H9 (cell line): ENCODE results near the gene HS3ST4. TPM values are rescaled to one million over a fixed set of nuclear protein-coding genes. Genes with fewer than 3 reads are reported as not detected.

Experiments used
- DNase-seq: peaks from one replicate; pipeline ENCODE4 v3.0.0-alpha.2; 2017
- H2AFZ ChIP-seq: one replicate; pipeline ENCODE4 v1.6.1; 2013; ENCODE audit warnings: mild to moderate bottlenecking, low read length, control low read depth, moderate library complexity
- H2AK5ac ChIP-seq: 2 replicates; pipeline ENCODE4 v1.6.1; 2013; ENCODE audit warnings: low read length, control low read depth, mixed read lengths; ENCODE audit not compliant: insufficient read length
- H2BK120ac ChIP-seq: one replicate; pipeline ENCODE4 v1.6.1; 2013; ENCODE audit warnings: low read depth, mild to moderate bottlenecking, low read length, control low read depth, inconsistent platforms; ENCODE audit not compliant: poor library complexity, severe bottlenecking
- H2BK12ac ChIP-seq: 2 replicates; pipeline ENCODE4 v1.6.1; 2013; ENCODE audit warnings: low read length, control low read depth, mixed read lengths, low read depth; ENCODE audit not compliant: insufficient read length
- H2BK15ac ChIP-seq: 2 replicates; pipeline ENCODE4 v1.6.1; 2013; ENCODE audit warnings: low read depth, low read length, control low read depth
- H2BK20ac ChIP-seq: one replicate; pipeline ENCODE4 v1.6.1; 2013; ENCODE audit warnings: low read depth, mild to moderate bottlenecking, low read length, control low read depth, inconsistent platforms; ENCODE audit not compliant: poor library complexity, severe bottlenecking
- H2BK5ac ChIP-seq: 2 replicates; pipeline ENCODE4 v1.6.1; 2013; ENCODE audit warnings: low read length, control low read depth, mixed read lengths; ENCODE audit not compliant: insufficient read length
- H3K14ac ChIP-seq: 2 replicates; pipeline ENCODE4 v1.6.1; 2013; ENCODE audit warnings: low read length, control low read depth; ENCODE audit not compliant: insufficient read depth
- H3K18ac ChIP-seq: 2 replicates; pipeline ENCODE4 v1.6.1; 2013; ENCODE audit warnings: low read depth, mild to moderate bottlenecking, mixed read lengths, low read length, control low read depth; ENCODE audit not compliant: insufficient read length
- H3K23ac ChIP-seq: 2 replicates; pipeline ENCODE4 v1.6.1; 2013; ENCODE audit warnings: low read length, control low read depth, mixed read lengths, low read depth; ENCODE audit not compliant: insufficient read length
- H3K23me2 ChIP-seq: 2 replicates; pipeline ENCODE4 v1.6.1; 2013; ENCODE audit warnings: low read depth, mild to moderate bottlenecking, mixed read lengths, low read length, control low read depth; ENCODE audit not compliant: insufficient read length, poor library complexity, severe bottlenecking
- H3K27ac ChIP-seq: 2 replicates; pipeline ENCODE4 v1.5.1; 2013; ENCODE audit warnings: low read length, control low read depth, mixed read lengths, low read depth; ENCODE audit not compliant: insufficient read length
- H3K27me3 ChIP-seq: 2 replicates; pipeline ENCODE4 v1.6.1; 2013; ENCODE audit warnings: low read length, control low read depth, inconsistent platforms; ENCODE audit not compliant: insufficient read depth
- H3K4ac ChIP-seq: 2 replicates; pipeline ENCODE4 v1.6.1; 2013; ENCODE audit warnings: low read depth, mild to moderate bottlenecking, control low read depth, inconsistent platforms, low read length, moderate library complexity
- H3K4me1 ChIP-seq: 2 replicates; pipeline ENCODE4 v1.6.1; 2013; ENCODE audit warnings: low read length, control low read depth, inconsistent platforms; ENCODE audit not compliant: insufficient read depth
- H3K4me2 ChIP-seq: 2 replicates; pipeline ENCODE4 v1.6.1; 2013; ENCODE audit warnings: low read length, control low read depth, mixed read lengths; ENCODE audit not compliant: insufficient read length, insufficient read depth
- H3K56ac ChIP-seq: 2 replicates; pipeline ENCODE4 v1.6.1; 2013; ENCODE audit warnings: low read depth, mild to moderate bottlenecking, mixed read lengths, low read length, control low read depth; ENCODE audit not compliant: insufficient read length
- H3K79me1 ChIP-seq: 2 replicates; pipeline ENCODE4 v1.6.1; 2013; ENCODE audit warnings: low read depth, mild to moderate bottlenecking, moderate library complexity, low read length, control low read depth, inconsistent platforms; ENCODE audit not compliant: insufficient read depth, poor library complexity, severe bottlenecking
- H3K79me2 ChIP-seq: 2 replicates; pipeline ENCODE4 v1.6.1; 2013; ENCODE audit warnings: low read length, control low read depth, inconsistent platforms; ENCODE audit not compliant: insufficient read depth
- H3K9ac ChIP-seq: 2 replicates; pipeline ENCODE4 v1.6.1; 2013; ENCODE audit warnings: low read length, control low read depth, mixed read lengths; ENCODE audit not compliant: insufficient read length; ENCODE audit errors: extremely low read depth
- H3K9me3 ChIP-seq: one replicate; pipeline ENCODE4 v1.6.1; 2013; ENCODE audit warnings: low read depth, low read length, inconsistent platforms; ENCODE audit not compliant: control insufficient read depth
- H3T11ph ChIP-seq: one replicate; pipeline ENCODE4 v1.6.1; 2013; ENCODE audit warnings: mild to moderate bottlenecking, low read length, control low read depth, inconsistent platforms
- H4K20me1 ChIP-seq: one replicate; pipeline ENCODE4 v1.6.1; 2013; ENCODE audit not compliant: control insufficient read depth, insufficient read length, insufficient read depth
- H4K5ac ChIP-seq: 2 replicates; pipeline ENCODE4 v1.6.1; 2013; ENCODE audit warnings: low read depth, mild to moderate bottlenecking, mixed read lengths, low read length, control low read depth; ENCODE audit not compliant: insufficient read length
- H4K8ac ChIP-seq: replicated peaks from 2 replicates; pipeline ENCODE4 v1.6.1; 2013; ENCODE audit warnings: low read length, control low read depth, mixed read lengths, low read depth; ENCODE audit not compliant: insufficient read length
- H4K91ac ChIP-seq: 2 replicates; pipeline ENCODE4 v1.6.1; 2013; ENCODE audit warnings: low read depth, mild to moderate bottlenecking, moderate library complexity, mixed read lengths, low read length, control low read depth; ENCODE audit not compliant: insufficient read length
- H3K27ac Mint-ChIP-seq, 3 experiments: 2 replicates in 2 of 3; 3 replicates in 1 of 3; pipeline ENCODE4 v1.8.0; 2020 to 2021; ENCODE audit warnings: mixed read lengths in 3 of 3, mild to moderate bottlenecking in 1 of 3, moderate library complexity in 1 of 3
- H3K27me3 Mint-ChIP-seq: 2 replicates; pipeline ENCODE4 v1.8.0; 2021; ENCODE audit warnings: low read depth, mild to moderate bottlenecking, moderate library complexity, mixed read lengths
- H3K36me3 Mint-ChIP-seq, 3 experiments: 2 replicates in 2 of 3; 3 replicates in 1 of 3; pipeline ENCODE4 v1.8.0; 2020 to 2021; ENCODE audit warnings: low read depth in 3 of 3, mixed read lengths in 3 of 3; ENCODE audit not compliant: insufficient read depth in 1 of 3
- H3K4me1 Mint-ChIP-seq, 2 experiments: 2 replicates each; pipeline ENCODE4 v1.8.0; 2020; ENCODE audit warnings: mixed read lengths in 2 of 2
- H3K4me3 Mint-ChIP-seq, 2 experiments: 2 replicates in 1 of 2; 3 replicates in 1 of 2; pipeline ENCODE4 v1.8.0; 2020 to 2021; ENCODE audit warnings: mild to moderate bottlenecking in 2 of 2, mixed read lengths in 2 of 2, moderate library complexity in 1 of 2
- H3K9me3 Mint-ChIP-seq, 2 experiments: 2 replicates in 1 of 2; 3 replicates in 1 of 2; pipeline ENCODE4 v1.8.0; 2020; ENCODE audit warnings: mild to moderate bottlenecking in 2 of 2, mixed read lengths in 2 of 2, moderate library complexity in 1 of 2
- WGBS: extraction: QIAGEN DNeasy Blood & Tissue Kit; methylation state at CpG from one replicate; pipeline ENCODE4 v1.1.7; 2013; ENCODE audit warnings: missing lambda C conversion rate, low lambda C conversion rate, mixed read lengths; ENCODE audit not compliant: insufficient read length; ENCODE audit errors: extremely low coverage; 5-methylcytosine and 5-hydroxymethylcytosine counted together
- total RNA-seq: library from RNA; stranded (reverse); gene quantifications from 2 replicates; pipeline ENCODE4 v1.2.1, GENCODE V29; 2021
- TF ChIP-seq, protein P1 (sequence below): fragments of 200-600 bp; sonication (generic); conservative IDR thresholded peaks from 3 replicates; pipeline ENCODE4 v1.8.0; 2021; ENCODE audit warnings: antibody characterized with exemption, mild to moderate bottlenecking

HS3ST4 gene
- total RNA-seq, 1 experiment from 2014 or later: 1.7 TPM

DNA sequence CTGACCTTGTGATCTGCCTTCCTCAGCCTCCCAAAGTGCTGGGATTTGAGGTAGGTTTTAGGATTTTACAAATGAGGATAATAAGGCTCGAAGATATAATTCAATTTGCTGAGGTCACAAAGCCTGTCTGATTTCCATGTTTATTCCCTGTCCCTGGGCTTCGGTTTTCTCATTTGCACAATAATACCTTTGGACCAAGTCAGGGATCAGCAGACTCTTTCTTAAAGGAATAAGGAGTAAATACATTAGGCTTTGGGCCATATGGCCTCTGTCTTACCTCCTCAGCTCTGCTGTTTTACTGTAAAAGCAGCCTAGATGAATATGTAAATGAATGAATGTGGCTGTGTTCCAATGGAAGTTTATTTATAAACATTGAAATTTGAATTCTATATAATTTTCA lies 442.8 kb downstream of the HS3ST4 start:
- Histone ChIP-seq H2AK5ac (no peak overlapping the region), H2BK120ac (no peak overlapping the region)
- peaks cover 3% of the 10 kb centered on the region for H3K27me3 Mint-ChIP-seq

More for the DNA sequence above, 442.8 kb downstream of the HS3ST4 start:
- Histone ChIP-seq H4K20me1 (no peaks in the 10 kb centered on the region), H3K4me1 (peaks cover 4% of the 10 kb centered on the region; the same call in 1 of the 2 replicates), H4K91ac (no peak overlapping the region), H3K79me1 (no peaks in the 10 kb centered on the region), H3K23ac (no peak overlapping the region), H2BK20ac (no peak overlapping the region), H2BK15ac (no peak overlapping the region), H3K18ac (no peak overlapping the region), H4K5ac (no peak overlapping the region), H2AFZ (no peak overlapping the region), H3K9ac (no peak overlapping the region), H3K56ac (no peak overlapping the region), H3K23me2 (no peaks in the 10 kb centered on the region), H3K9me3 (no peaks in the 10 kb centered on the region), H3K4ac (no peak overlapping the region), H3K27me3 (no peaks in the 10 kb centered on the region), H3T11ph (no peak overlapping the region), H2BK5ac (no peak overlapping the region), H3K14ac (no peak overlapping the region), H4K8ac (no peak overlapping the region), H3K79me2 (no peaks in the 10 kb centered on the region), H2BK12ac (no peak overlapping the region), H3K4me2 (no peak overlapping the region), H3K27ac (no peak overlapping the region)
- DNase-seq: no peak
- H3K27ac Mint-ChIP-seq: no peak overlapping the region
- no peak overlapping the region for H3K4me3 Mint-ChIP-seq
- H3K36me3 Mint-ChIP-seq: no peaks in the 10 kb centered on the region; a peak in 1 of 7 replicates
- WGBS: no CpG with 5 or more reads among the region's 2 CpGs
- H3K4me1 Mint-ChIP-seq: peaks cover 27 to 29% of the 10 kb centered on the region in 2 experiments
- TF ChIP-seq, protein P1, sequence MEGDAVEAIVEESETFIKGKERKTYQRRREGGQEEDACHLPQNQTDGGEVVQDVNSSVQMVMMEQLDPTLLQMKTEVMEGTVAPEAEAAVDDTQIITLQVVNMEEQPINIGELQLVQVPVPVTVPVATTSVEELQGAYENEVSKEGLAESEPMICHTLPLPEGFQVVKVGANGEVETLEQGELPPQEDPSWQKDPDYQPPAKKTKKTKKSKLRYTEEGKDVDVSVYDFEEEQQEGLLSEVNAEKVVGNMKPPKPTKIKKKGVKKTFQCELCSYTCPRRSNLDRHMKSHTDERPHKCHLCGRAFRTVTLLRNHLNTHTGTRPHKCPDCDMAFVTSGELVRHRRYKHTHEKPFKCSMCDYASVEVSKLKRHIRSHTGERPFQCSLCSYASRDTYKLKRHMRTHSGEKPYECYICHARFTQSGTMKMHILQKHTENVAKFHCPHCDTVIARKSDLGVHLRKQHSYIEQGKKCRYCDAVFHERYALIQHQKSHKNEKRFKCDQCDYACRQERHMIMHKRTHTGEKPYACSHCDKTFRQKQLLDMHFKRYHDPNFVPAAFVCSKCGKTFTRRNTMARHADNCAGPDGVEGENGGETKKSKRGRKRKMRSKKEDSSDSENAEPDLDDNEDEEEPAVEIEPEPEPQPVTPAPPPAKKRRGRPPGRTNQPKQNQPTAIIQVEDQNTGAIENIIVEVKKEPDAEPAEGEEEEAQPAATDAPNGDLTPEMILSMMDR: no peak
- no peaks in the 10 kb centered on the region for H3K9me3 Mint-ChIP-seq
